HL-60 (cell line): ENCODE measurements around the gene FBN1.

Experiments used
- CTCF ChIP-seq: IDR thresholded peaks from one replicate; pipeline ENCODE4 v1.5.1; 2011; ENCODE audit warnings: low read length, control low read depth, inconsistent platforms; ENCODE audit not compliant: insufficient read depth
- GABPA ChIP-seq: IDR thresholded peaks from 2 replicates; pipeline ENCODE4 v1.6.1; 2012; ENCODE audit warnings: low read depth
- POLR2AphosphoS5 ChIP-seq: IDR thresholded peaks from 2 replicates; pipeline ENCODE4 v1.6.1; 2012; ENCODE audit warnings: low read depth
- REST ChIP-seq: IDR thresholded peaks from 2 replicates; pipeline ENCODE4 v1.6.1; 2012; ENCODE audit warnings: low read depth; ENCODE audit not compliant: insufficient replicate concordance

DNA sequence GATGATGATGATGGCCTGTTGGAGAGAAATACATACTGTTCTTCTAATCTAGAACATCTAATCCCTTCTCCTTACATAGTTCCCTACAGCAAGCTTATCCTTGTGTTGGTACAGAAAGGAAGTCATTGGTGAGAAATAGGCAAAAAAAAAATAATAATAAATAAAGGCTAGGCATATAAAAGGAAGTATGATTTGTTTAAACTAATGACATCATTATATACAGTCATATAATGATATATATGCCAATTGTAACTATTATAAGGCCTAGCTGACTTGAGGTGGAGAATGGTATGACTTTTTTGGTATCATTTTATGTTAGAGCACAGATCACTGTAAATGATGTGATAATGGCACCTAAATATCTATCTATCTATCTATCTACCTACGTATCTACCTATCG, 171.8 kb downstream of the FBN1 start:
- TF ChIP-seq CTCF (no peak), GABPA (no peak), POLR2AphosphoS5 (no peak), REST (no peak)
